MCF 10A (cell line): ENCODE data around the gene MRPS17. TPM values are rescaled to one million over a fixed set of nuclear protein-coding genes. Genes with fewer than 3 reads are reported as not detected.
A peak's percentile ranks its signal among the peaks of the same experiment; 100 is the strongest.

ENCODE experiments used
- BruUV-seq: library from RNA; stranded (reverse); fragments of 400-500 nt; replicated peaks from 2 replicates; lab custom pipeline; 2021; lab: Mats Ljungman, UMichigan
- CTCF ChIA-PET: fragments of 300-600 bp; sonication (Branson Sonifier 250); formaldehyde crosslinking; extraction: SDS; loops from one replicate; lab custom pipeline; 2021; ENCODE audit warnings: antibody characterized with exemption, inconsistent platforms; lab: Yijun Ruan, JAX
- POLR2A ChIA-PET: fragments of 300-600, 350-650 bp; sonication (Branson Sonifier 250); formaldehyde crosslinking; extraction: SDS; loops from one replicate; lab custom pipeline; 2020; ENCODE audit warnings: antibody characterized with exemption, inconsistent platforms; lab: Yijun Ruan, JAX
- DNase-seq: peaks from one replicate; pipeline ENCODE4 v3.0.0-alpha.2; 2018; ENCODE audit not compliant: unreplicated experiment
- H3K27ac Mint-ChIP-seq: one replicate; pipeline ENCODE4 v1.8.0; 2022; ENCODE audit warnings: mild to moderate bottlenecking, low read depth, mixed read lengths; ENCODE audit not compliant: unreplicated experiment
- H3K27me3 Mint-ChIP-seq: one replicate; pipeline ENCODE4 v1.8.0; 2022; ENCODE audit warnings: mixed read lengths; ENCODE audit not compliant: insufficient read depth, unreplicated experiment
- H3K36me3 Mint-ChIP-seq: one replicate; pipeline ENCODE4 v1.8.0; 2022; ENCODE audit warnings: mild to moderate bottlenecking, moderate library complexity, mixed read lengths; ENCODE audit not compliant: insufficient read depth, unreplicated experiment
- H3K4me1 Mint-ChIP-seq: one replicate; pipeline ENCODE4 v1.8.0; 2022; ENCODE audit warnings: mixed read lengths; ENCODE audit not compliant: insufficient read depth, unreplicated experiment
- H3K4me3 Mint-ChIP-seq: one replicate; pipeline ENCODE4 v1.8.0; 2022; ENCODE audit warnings: mild to moderate bottlenecking, moderate library complexity, mixed read lengths; ENCODE audit not compliant: unreplicated experiment
- H3K9me3 Mint-ChIP-seq: one replicate; pipeline ENCODE4 v1.8.0; 2022; ENCODE audit warnings: mixed read lengths; ENCODE audit not compliant: unreplicated experiment
- intact Hi-C: fragments of 100-400 bp; cut with micrococcal nuclease; formaldehyde crosslinking; loops from 2 replicates; pipeline ENCODE4 v1.14.1; 2022
- total RNA-seq: library from RNA; stranded (reverse); gene quantifications from 2 replicates; pipeline ENCODE4 v1.2.3, GENCODE V29; 2022
- TF ChIP-seq, protein P1 (sequence below): fragments of 200-600 bp; IDR thresholded peaks from one replicate; pipeline ENCODE4 v1.8.0; 2022; ENCODE audit warnings: antibody characterized with exemption, mild to moderate bottlenecking; ENCODE audit not compliant: unreplicated experiment

Gene MRPS17
- total RNA-seq, 1 experiment from 2014 or later: 31.0 TPM

DNA sequence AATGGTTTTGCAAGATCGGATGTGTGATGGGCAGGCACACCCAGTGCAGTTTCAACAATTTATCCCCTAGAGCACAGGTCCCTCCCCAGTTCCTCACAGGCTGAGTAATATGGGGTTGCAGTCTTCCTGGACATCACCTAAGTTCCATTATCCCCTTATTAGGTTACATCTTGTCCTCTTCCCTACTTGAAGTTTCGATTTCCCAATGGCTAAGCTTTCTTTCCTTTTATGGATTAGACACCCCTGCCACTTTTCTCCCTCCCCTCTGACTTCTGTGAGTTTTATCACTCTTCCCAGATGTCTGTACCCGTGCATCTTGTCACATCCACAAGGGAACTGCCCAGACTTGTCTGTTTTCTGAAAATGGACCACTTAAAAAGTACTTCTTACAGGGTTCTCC, 10.3 kb downstream of the MRPS17 start:
- CTCF ChIA-PET: interaction anchor here (0.6 to 2.2 kb wide), 5 partner anchors 38 to 455 kb away, joined by 3 to 8 read pairs (median 5); no protein-coding TSS in a partner anchor
- Mint-ChIP-seq H3K4me3 (no peak overlapping the region), H3K27me3 (no peaks in the 10 kb centered on the region), H3K4me1 (peaks cover 21% of the 10 kb centered on the region), H3K36me3 (no peaks in the 10 kb centered on the region), H3K27ac (peak overlapping the region; percentile 68), H3K9me3 (no peaks in the 10 kb centered on the region)
- BruUV-seq: no TSS peak
- TF ChIP-seq, protein P1, sequence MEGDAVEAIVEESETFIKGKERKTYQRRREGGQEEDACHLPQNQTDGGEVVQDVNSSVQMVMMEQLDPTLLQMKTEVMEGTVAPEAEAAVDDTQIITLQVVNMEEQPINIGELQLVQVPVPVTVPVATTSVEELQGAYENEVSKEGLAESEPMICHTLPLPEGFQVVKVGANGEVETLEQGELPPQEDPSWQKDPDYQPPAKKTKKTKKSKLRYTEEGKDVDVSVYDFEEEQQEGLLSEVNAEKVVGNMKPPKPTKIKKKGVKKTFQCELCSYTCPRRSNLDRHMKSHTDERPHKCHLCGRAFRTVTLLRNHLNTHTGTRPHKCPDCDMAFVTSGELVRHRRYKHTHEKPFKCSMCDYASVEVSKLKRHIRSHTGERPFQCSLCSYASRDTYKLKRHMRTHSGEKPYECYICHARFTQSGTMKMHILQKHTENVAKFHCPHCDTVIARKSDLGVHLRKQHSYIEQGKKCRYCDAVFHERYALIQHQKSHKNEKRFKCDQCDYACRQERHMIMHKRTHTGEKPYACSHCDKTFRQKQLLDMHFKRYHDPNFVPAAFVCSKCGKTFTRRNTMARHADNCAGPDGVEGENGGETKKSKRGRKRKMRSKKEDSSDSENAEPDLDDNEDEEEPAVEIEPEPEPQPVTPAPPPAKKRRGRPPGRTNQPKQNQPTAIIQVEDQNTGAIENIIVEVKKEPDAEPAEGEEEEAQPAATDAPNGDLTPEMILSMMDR: no peak
- peak; percentile 52 for DNase-seq
- intact Hi-C loops: no loop called here
- POLR2A ChIA-PET: interaction anchor here (1.2 to 3.0 kb wide), 3 partner anchors 46 to 320 kb away, joined by 4 to 14 read pairs (median 6); partner anchors contain the start of genes CCT6A and PSPH

DNA sequence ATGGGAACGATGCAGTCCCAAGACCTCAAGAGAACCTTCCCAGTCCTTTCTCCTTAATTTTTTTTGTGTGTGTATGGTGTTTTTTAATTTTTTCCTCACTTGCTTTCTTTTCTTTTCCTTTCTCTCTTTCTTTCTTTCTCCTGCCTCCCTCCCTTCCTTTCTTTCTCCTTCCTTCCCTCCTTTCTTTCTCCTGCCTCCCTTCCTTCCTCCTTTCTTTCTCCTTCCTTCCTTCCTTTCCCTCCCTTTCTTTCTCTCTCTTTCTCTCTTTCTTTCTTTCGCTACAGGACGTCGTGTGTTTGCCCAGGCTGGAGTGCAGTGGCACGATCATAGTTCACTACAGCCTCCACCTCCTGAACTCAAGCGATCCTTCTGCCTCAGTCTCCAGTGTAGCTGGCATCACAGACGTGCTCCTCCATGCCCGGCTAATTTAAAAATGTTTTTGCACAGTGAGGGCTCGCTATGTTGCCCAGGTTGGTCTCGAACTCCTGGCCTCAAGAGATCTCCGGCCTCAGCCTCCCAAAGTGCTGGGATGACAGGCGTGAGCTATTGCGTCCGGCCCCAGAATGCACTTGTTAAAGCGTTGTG, 12.0 kb downstream of the MRPS17 start:
- no peaks in the 10 kb centered on the region for H3K9me3 Mint-ChIP-seq
- no peaks in the 10 kb centered on the region for H3K27me3 Mint-ChIP-seq
- H3K27ac Mint-ChIP-seq: peak overlapping the region; percentile 75
- peaks cover 3% of the 10 kb centered on the region for H3K36me3 Mint-ChIP-seq
- no TSS peak for BruUV-seq
- POLR2A ChIA-PET: interaction anchor here (0.6 to 4.2 kb wide), 11 partner anchors 8 to 322 kb away, joined by 3 to 40 read pairs (median 5); partner anchors contain the start of genes CCT6A, MRPS17 and PSPH
- CTCF ChIA-PET: interaction anchor here (0.6 to 2.5 kb wide), 38 partner anchors 8 to 1550 kb away, joined by 3 to 22 read pairs (median 4); partner anchors contain the start of gene CCT6A
- TF ChIP-seq, protein P1: no peak
- intact Hi-C loops: loop anchor here (1.0 to 2.0 kb wide), 2 partner anchors 111 to 323 kb away; no protein-coding TSS in a partner anchor
- no peak for DNase-seq
- peak overlapping the region; percentile 65 for H3K4me3 Mint-ChIP-seq
- H3K4me1 Mint-ChIP-seq: peaks cover 25% of the 10 kb centered on the region

DNA sequence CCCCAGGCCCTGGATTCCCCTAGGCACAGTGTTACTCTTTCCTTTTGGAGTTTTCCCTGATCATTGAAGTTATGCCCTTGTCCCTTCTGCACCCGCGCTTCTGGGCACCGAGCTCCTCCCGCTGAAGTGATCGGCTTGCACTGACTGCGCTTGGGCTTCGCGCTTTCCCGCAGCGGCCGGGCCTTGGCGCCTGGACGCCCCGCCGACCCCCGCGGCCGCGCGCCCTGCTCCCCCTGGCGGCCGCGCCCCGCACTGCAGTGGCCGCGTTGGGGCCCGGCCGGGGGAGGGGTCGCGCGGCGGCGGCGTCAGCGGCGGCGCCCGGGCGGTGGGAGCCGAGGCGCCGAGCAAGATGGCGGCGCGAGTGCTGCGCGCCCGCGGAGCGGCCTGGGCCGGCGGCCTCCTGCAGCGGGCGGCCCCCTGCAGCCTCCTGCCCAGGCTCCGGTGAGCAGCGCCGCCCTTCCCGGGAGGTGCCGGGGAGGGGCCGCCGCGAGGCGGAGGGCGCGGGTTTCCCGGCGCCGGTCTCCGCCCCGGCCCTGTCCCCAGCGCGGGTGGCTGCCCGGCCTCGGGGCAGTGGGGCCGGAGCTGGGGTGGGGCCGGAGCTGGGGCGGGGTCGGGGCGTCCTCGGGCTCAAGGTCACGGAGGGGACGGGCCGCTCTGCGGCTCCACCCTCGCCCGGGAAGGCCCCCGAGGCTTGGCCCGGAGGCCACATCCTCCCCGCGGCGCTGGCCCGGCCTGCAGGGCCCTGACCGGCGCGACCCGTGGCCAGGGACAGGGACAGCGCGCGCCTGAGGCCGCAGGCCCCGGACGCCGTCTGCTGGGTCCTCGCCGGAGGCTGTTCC, 12.8 kb downstream of the MRPS17 start, which contains the start of gene NIPSNAP2:
Gene NIPSNAP2, plus strand, starts transcription at position 325 of the 839 bp plus-strand sequence. Its CDS starts 25 bp downstream, at position 350.
- BruUV-seq: no TSS peak
- POLR2A ChIA-PET: interaction anchor here (0.6 to 4.2 kb wide), 22 partner anchors 7 to 1115 kb away, joined by 3 to 40 read pairs (median 4); partner anchors contain the start of genes CCT6A, CHCHD2, MRPS17 and PSPH
- no peaks in the 10 kb centered on the region for H3K27me3 Mint-ChIP-seq

More for the DNA sequence above, 12.8 kb downstream of the MRPS17 start, which contains the start of gene NIPSNAP2:
- CTCF ChIA-PET: interaction anchor here (0.5 to 2.5 kb wide), 49 partner anchors 9 to 1550 kb away, joined by 3 to 22 read pairs (median 3); partner anchors contain the start of genes CCT6A and SUMF2
- DNase-seq: peak; percentile 49
- Mint-ChIP-seq H3K4me3 (peak within 1 kb of the TSS; percentile 70), H3K36me3 (peaks cover 11% of the 10 kb centered on the region), H3K4me1 (peaks cover 25% of the 10 kb centered on the region), H3K9me3 (no peaks in the 10 kb centered on the region), H3K27ac (peak within 1 kb of the TSS; percentile 78)
- TF ChIP-seq, protein P1: peak; percentile 49
- intact Hi-C loops: loop anchor here (1.0 to 2.0 kb wide), 2 partner anchors 110 to 324 kb away; no protein-coding TSS in a partner anchor
